CD4-positive, alpha-beta memory T cell (primary cell): Measurements from ENCODE around the gene NEU2. TPM values are rescaled to one million over a fixed set of nuclear protein-coding genes. Genes with fewer than 3 reads are reported as not detected.
"Not testable (repeated sequence)": the region's sequence is repeated elsewhere in the genome, so short reads cannot be mapped to it uniquely, and the experiment has no call there.

ENCODE experiments used
- CTCF ChIA-PET: fragments of 350-600 bp; sonication (Branson Sonifier 250); formaldehyde crosslinking; loops from one replicate; lab custom pipeline; 2021; ENCODE audit warnings: inconsistent platforms; ENCODE audit not compliant: partially characterized antibody; lab: Charles Lee
- POLR2A ChIA-PET: fragments of 350-600 bp; sonication (Branson Sonifier 250); formaldehyde crosslinking; loops from one replicate; lab custom pipeline; 2021; ENCODE audit not compliant: partially characterized antibody; lab: Charles Lee
- DNase-seq, 5 donors: peaks; one replicate each; pipeline versions ENCODE4 v3.0.0 to v3.0.0-alpha.2; 2020 to 2022; ENCODE audit warnings: mixed read lengths in 1 of 5
- H3K27ac ChIP-seq: one replicate; pipeline ENCODE4 v1.7.0; 2013; ENCODE audit warnings: low read depth, low read length
- H3K27me3 ChIP-seq: 2 replicates; pipeline ENCODE4 v1.7.0; 2013; ENCODE audit warnings: mild to moderate bottlenecking, low read length, moderate library complexity; ENCODE audit not compliant: insufficient read depth
- H3K36me3 ChIP-seq: 2 replicates; pipeline ENCODE4 v1.7.0; 2013; ENCODE audit warnings: mild to moderate bottlenecking, low read length, moderate library complexity; ENCODE audit not compliant: insufficient read depth
- H3K4me1 ChIP-seq: 2 replicates; pipeline ENCODE4 v1.7.0; 2013; ENCODE audit warnings: mild to moderate bottlenecking, low read length, moderate library complexity; ENCODE audit not compliant: insufficient read depth
- H3K4me3 ChIP-seq, 2 donors: one replicate each; pipeline ENCODE4 v1.7.0; 2013; ENCODE audit warnings: low read length in 2 of 2, mild to moderate bottlenecking in 1 of 2
- H3K9me3 ChIP-seq, 2 donors: one replicate each; pipeline ENCODE4 v1.7.0; 2013; ENCODE audit warnings: low read length in 2 of 2, control low read depth in 1 of 2; ENCODE audit not compliant: control insufficient read depth in 1 of 2
- H3K27ac Mint-ChIP-seq, 7 donors: one replicate each; pipeline ENCODE4 v1.8.0; 2020 to 2021; ENCODE audit warnings: mixed read lengths in 7 of 7, mild to moderate bottlenecking in 6 of 7, inconsistent platforms in 3 of 7, moderate library complexity in 3 of 7
- H3K27me3 Mint-ChIP-seq, 2 donors: one replicate each; pipeline ENCODE4 v1.8.0; 2020 to 2021; ENCODE audit warnings: mixed read lengths in 2 of 2
- H3K36me3 Mint-ChIP-seq, 2 donors: one replicate each; pipeline ENCODE4 v1.8.0; 2020 to 2021; ENCODE audit warnings: mixed read lengths in 2 of 2, inconsistent platforms in 1 of 2, mild to moderate bottlenecking in 1 of 2
- H3K4me1 Mint-ChIP-seq, 4 donors: one replicate each; pipeline ENCODE4 v1.8.0; 2020 to 2021; ENCODE audit warnings: mixed read lengths in 4 of 4, mild to moderate bottlenecking in 1 of 4
- H3K4me3 Mint-ChIP-seq, 8 donors: one replicate each; pipeline ENCODE4 v1.8.0; 2020 to 2021; ENCODE audit warnings: mixed read lengths in 8 of 8, mild to moderate bottlenecking in 7 of 8, moderate library complexity in 6 of 8, inconsistent platforms in 3 of 8
- H3K9me3 Mint-ChIP-seq, 8 donors: one replicate each; pipeline ENCODE4 v1.8.0; 2020 to 2021; ENCODE audit warnings: mixed read lengths in 8 of 8, mild to moderate bottlenecking in 5 of 8, inconsistent platforms in 3 of 8, moderate library complexity in 1 of 8
- intact Hi-C: fragments of 100-400 bp; cut with micrococcal nuclease; formaldehyde crosslinking; loops from one replicate; pipeline ENCODE4 v1.15.1; 2023
- polyA plus RNA-seq, 2 donors: library from polyadenylated mRNA; unstranded; fragments of 300-500 nt; fragmentation: Illumina TruSeq; gene quantifications; one replicate each; pipeline ENCODE4 v1.2.3, GENCODE V29; 2021
- total RNA-seq, 2 experiments: library from RNA; stranded (reverse); gene quantifications; one replicate each; pipeline ENCODE4 v1.2.3, GENCODE V29; 2021

The NEU2 gene
- total and polyA plus RNA-seq, 4 experiments from 2014 or later, result not detected

DNA sequence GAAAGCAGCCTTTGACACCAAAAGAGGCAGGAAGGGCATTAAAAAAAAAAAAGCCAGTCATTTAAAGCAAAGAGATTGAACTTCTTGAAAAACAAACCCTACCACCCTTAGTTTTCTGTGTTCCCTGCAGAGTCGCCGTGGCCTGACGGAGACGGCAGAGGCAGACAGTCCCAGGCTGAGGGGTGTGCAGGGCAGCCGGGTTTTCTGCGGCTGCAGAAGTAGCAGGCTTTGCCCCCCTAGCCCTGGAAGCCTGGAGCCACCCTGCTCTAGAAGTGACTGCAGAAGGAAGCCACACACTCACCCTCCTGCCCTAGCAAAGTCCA, 30.4 kb downstream of the NEU2 start:
- intact Hi-C loops, result loop anchor here (5.0 to 10.0 kb wide), 2 partner anchors 79 to 298 kb away; no protein-coding TSS in a partner anchor
- Histone ChIP-seq H3K4me3 (peak overlapping the region; percentile 95 to 98), H3K27me3 (no peaks in the 10 kb centered on the region), H3K36me3 (peaks cover 19% of the 10 kb centered on the region), H3K4me1 (peaks cover 67% of the 10 kb centered on the region), H3K27ac (peak overlapping the region; percentile 91), H3K9me3 (no peaks in the 10 kb centered on the region)
- H3K27ac Mint-ChIP-seq, result peak overlapping the region; percentile 88 to 99 (median 95)
- H3K9me3 Mint-ChIP-seq, result no peaks in the 10 kb centered on the region
- POLR2A ChIA-PET, result interaction anchor here (14.9 kb wide), 1 partner anchor 18 kb away, joined by 426 read pairs; no protein-coding TSS in a partner anchor
- H3K27me3 Mint-ChIP-seq, result no peaks in the 10 kb centered on the region
- H3K4me3 Mint-ChIP-seq, result peak overlapping the region; percentile 87 to 97 (median 97)
- peaks cover 18 to 64% of the 10 kb centered on the region in 2 donors for H3K36me3 Mint-ChIP-seq
- H3K4me1 Mint-ChIP-seq, result peaks cover 38 to 86% (median 59%) of the 10 kb centered on the region in 4 donors
- CTCF ChIA-PET, result interaction anchor here (1.0 to 3.6 kb wide), 2 partner anchors 9 to 19 kb away, joined by 3 to 40 read pairs; no protein-coding TSS in a partner anchor
- DNase-seq, result no peak

- no peak for DNase-seq
- peaks cover 38 to 84% (median 60%) of the 10 kb centered on the region in 4 donors for H3K4me1 Mint-ChIP-seq
- intact Hi-C loops, result loop anchor here (5.0 to 10.0 kb wide), 2 partner anchors 79 to 299 kb away; no protein-coding TSS in a partner anchor
- peak overlapping the region; percentile 87 to 97 (median 97) for H3K4me3 Mint-ChIP-seq
- no peaks in the 10 kb centered on the region for H3K27me3 Mint-ChIP-seq
- H3K9me3 Mint-ChIP-seq, result no peaks in the 10 kb centered on the region
- Histone ChIP-seq H3K27me3 (no peaks in the 10 kb centered on the region), H3K9me3 (no peaks in the 10 kb centered on the region), H3K4me1 (peaks cover 73% of the 10 kb centered on the region), H3K27ac (peak overlapping the region; percentile 91), H3K4me3 (peak overlapping the region; percentile 95 to 98), H3K36me3 (peaks cover 19% of the 10 kb centered on the region)
- CTCF ChIA-PET, result interaction anchor here (1.1 to 1.9 kb wide), 2 partner anchors 10 to 188 kb away, joined by 3 to 16 read pairs; partner anchors contain the start of gene ATG16L1
- POLR2A ChIA-PET, result interaction anchor here (14.9 kb wide), 1 partner anchor 17 kb away, joined by 426 read pairs; no protein-coding TSS in a partner anchor
- peak overlapping the region; percentile 88 to 99 (median 95) for H3K27ac Mint-ChIP-seq
- H3K36me3 Mint-ChIP-seq, result peaks cover 19 to 65% of the 10 kb centered on the region in 2 donors
These were observed 30.9 kb downstream of the NEU2 start for GRCh38 chr2:233063269-233063975.

GRCh38 chr2:233063976-233064411, 31.5 kb downstream of the NEU2 start:
- ChIA-PET POLR2A (interaction anchor here (14.9 kb wide), 1 partner anchor 17 kb away, joined by 426 read pairs; no protein-coding TSS in a partner anchor), CTCF (interaction anchor here (0.6 to 1.9 kb wide), 3 partner anchors 10 to 187 kb away, joined by 3 to 16 read pairs (median 3); partner anchors contain the start of gene ATG16L1)
- peak overlapping the region; percentile 91 for H3K27ac ChIP-seq
- Mint-ChIP-seq H3K36me3 (peaks cover 25 to 70% of the 10 kb centered on the region in 2 donors), H3K27ac (peak overlapping the region in 5 of 7 donors; percentile 24 to 98 (median 91)), H3K4me1 (peaks cover 40 to 84% (median 62%) of the 10 kb centered on the region in 4 donors), H3K9me3 (no peaks in the 10 kb centered on the region), H3K4me3 (peak overlapping the region; percentile 87 to 97 (median 97)), H3K27me3 (no peaks in the 10 kb centered on the region)
- peak overlapping the region; percentile 95 to 98 for H3K4me3 ChIP-seq
- H3K27me3 ChIP-seq, result no peaks in the 10 kb centered on the region
- no peaks in the 10 kb centered on the region for H3K9me3 ChIP-seq
- peaks cover 19% of the 10 kb centered on the region for H3K36me3 ChIP-seq
- DNase-seq, result no peak
- H3K4me1 ChIP-seq, result peaks cover 78% of the 10 kb centered on the region
- intact Hi-C loops, result loop anchor here (5.0 to 10.0 kb wide), 2 partner anchors 78 to 299 kb away; no protein-coding TSS in a partner anchor

GRCh38 chr2:233064530-233065199, 32.2 kb downstream of the NEU2 start:
- H3K36me3 ChIP-seq, result peaks cover 19% of the 10 kb centered on the region
- POLR2A ChIA-PET, result interaction anchor here (14.9 kb wide), 1 partner anchor 16 kb away, joined by 426 read pairs; no protein-coding TSS in a partner anchor
- no peaks in the 10 kb centered on the region for H3K27me3 ChIP-seq
- no peak overlapping the region for H3K27ac ChIP-seq
- peaks cover 79% of the 10 kb centered on the region for H3K4me1 ChIP-seq
- Mint-ChIP-seq H3K4me3 (peak overlapping the region; percentile 1 to 97 (median 64)), H3K27me3 (no peaks in the 10 kb centered on the region), H3K36me3 (peaks cover 26 to 75% of the 10 kb centered on the region in 2 donors), H3K27ac (peak overlapping the region; percentile 47 to 92 (median 68)), H3K4me1 (peaks cover 43 to 88% (median 64%) of the 10 kb centered on the region in 4 donors), H3K9me3 (no peaks in the 10 kb centered on the region)
- DNase-seq, result no peak
- H3K4me3 ChIP-seq, result no peak overlapping the region
- H3K9me3 ChIP-seq, result no peaks in the 10 kb centered on the region
- intact Hi-C loops, result loop anchor here (5.0 to 10.0 kb wide), 2 partner anchors 78 to 300 kb away; no protein-coding TSS in a partner anchor
- CTCF ChIA-PET, result interaction anchor here (0.6 to 1.9 kb wide), 6 partner anchors 9 to 187 kb away, joined by 3 to 16 read pairs (median 3); partner anchors contain the start of gene ATG16L1

GRCh38 chr2:233065200-233065589, 32.7 kb downstream of the NEU2 start:
- not testable (repeated sequence) for H3K4me3 ChIP-seq, H3K9me3 ChIP-seq, H3K27me3 ChIP-seq, H3K27ac ChIP-seq, DNase-seq, H3K27me3 Mint-ChIP-seq, H3K9me3 Mint-ChIP-seq
- H3K4me1 ChIP-seq, result peaks cover 80% of the 10 kb centered on the region
- peaks cover 19% of the 10 kb centered on the region for H3K36me3 ChIP-seq
- peak overlapping the region in 4 of 7 donors; percentile 69 to 92 (median 88) for H3K27ac Mint-ChIP-seq
- peaks cover 30 to 77% of the 10 kb centered on the region in 2 donors for H3K36me3 Mint-ChIP-seq
- intact Hi-C loops, result loop anchor here (10.0 kb wide), 1 partner anchor 300 kb away; no protein-coding TSS in a partner anchor
- H3K4me1 Mint-ChIP-seq, result peaks cover 44 to 88% (median 65%) of the 10 kb centered on the region in 4 donors
- H3K4me3 Mint-ChIP-seq, result peak overlapping the region in 5 of 8 donors; percentile 17 to 87 (median 62)
- ChIA-PET CTCF (interaction anchor here (0.7 to 1.9 kb wide), 5 partner anchors 11 to 71 kb away, joined by 3 to 16 read pairs (median 3); no protein-coding TSS in a partner anchor), POLR2A (interaction anchor here (14.9 kb wide), 1 partner anchor 16 kb away, joined by 426 read pairs; no protein-coding TSS in a partner anchor)

DNA sequence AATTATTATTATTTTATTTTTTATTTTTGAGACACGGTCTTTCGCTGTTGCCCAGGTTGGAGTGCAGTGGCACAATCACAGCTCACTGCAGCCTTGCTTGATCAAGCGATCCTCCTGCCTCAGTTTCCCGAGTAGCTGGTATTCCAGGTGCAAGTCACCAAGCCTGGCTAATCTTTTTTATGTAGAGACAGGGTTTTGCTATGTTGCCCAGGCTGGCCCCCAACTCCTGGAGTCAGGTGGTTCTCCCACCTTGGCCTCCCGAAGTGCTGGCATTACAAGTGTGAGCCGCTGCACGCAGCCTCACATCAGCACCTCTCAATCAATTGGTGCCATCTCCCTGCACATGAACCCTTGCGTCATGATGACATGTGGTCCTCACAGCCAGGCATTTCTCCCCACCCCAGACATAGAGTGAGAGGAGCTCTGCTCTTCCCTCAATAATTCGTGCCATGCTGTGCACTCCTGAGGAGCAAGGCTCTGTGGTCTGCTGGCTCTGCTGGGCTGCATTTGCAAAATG, 33.5 kb downstream of the NEU2 start:
- H3K36me3 Mint-ChIP-seq, result peaks cover 31 to 73% of the 10 kb centered on the region in 2 donors
- ChIA-PET POLR2A (interaction anchor here (14.9 kb wide), 1 partner anchor 15 kb away, joined by 426 read pairs; no protein-coding TSS in a partner anchor), CTCF (interaction anchor here (1.0 kb wide), 1 partner anchor 31 kb away, joined by 3 read pairs; no protein-coding TSS in a partner anchor)
- peaks cover 19% of the 10 kb centered on the region for H3K36me3 ChIP-seq
- peaks cover 48 to 88% (median 69%) of the 10 kb centered on the region in 4 donors for H3K4me1 Mint-ChIP-seq
- DNase-seq, result no peak
- H3K9me3 ChIP-seq, result no peaks in the 10 kb centered on the region
- H3K27me3 ChIP-seq, result no peaks in the 10 kb centered on the region
- peak overlapping the region in 7 of 8 donors; percentile 17 to 68 (median 36) for H3K4me3 Mint-ChIP-seq
- intact Hi-C loops, result loop anchor here (10.0 kb wide), 1 partner anchor 301 kb away; no protein-coding TSS in a partner anchor
- peaks cover 88% of the 10 kb centered on the region for H3K4me1 ChIP-seq
- no peaks in the 10 kb centered on the region for H3K27me3 Mint-ChIP-seq
- no peak overlapping the region for H3K27ac ChIP-seq
- H3K9me3 Mint-ChIP-seq, result no peaks in the 10 kb centered on the region
- peak overlapping the region in 4 of 7 donors; percentile 11 to 92 (median 22) for H3K27ac Mint-ChIP-seq
- H3K4me3 ChIP-seq, result no peak overlapping the region
